ENCODE results near the gene BCL2L15. TPM values are rescaled to one million over a fixed set of nuclear protein-coding genes. Genes with fewer than 3 reads are reported as not detected.

Gene BCL2L15
- total and polyA plus RNA-seq, 8 donors = 0.91 to 2.7 (median 1.4) TPM

DNA sequence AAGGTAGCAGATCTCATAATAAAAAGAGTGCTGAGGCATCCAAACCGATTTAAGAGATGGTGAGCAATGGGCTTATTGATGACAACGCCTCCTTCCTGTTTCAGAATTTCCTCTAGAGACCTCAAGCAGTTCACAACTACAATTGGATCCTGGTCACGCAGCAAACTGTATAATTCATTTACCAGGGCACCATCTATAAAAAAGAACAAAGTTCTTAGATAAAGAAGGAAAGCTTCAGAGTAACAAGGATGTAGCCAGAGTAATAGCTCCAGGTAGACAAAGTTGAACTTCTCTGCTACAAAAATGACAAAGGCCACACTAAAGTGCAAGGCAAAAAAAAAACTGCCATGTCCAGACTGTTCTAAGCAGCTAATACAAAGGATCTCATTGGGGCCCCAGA, 13.8 kb upstream of the BCL2L15 start:
- H3K4me1 ChIP-seq = peaks cover 12 to 51% of the 10 kb centered on the region in 2 donors
- H3K27ac ChIP-seq = peak overlapping the region in 1 of 2 donors; percentile 63
- TF ChIP-seq, protein P1, sequence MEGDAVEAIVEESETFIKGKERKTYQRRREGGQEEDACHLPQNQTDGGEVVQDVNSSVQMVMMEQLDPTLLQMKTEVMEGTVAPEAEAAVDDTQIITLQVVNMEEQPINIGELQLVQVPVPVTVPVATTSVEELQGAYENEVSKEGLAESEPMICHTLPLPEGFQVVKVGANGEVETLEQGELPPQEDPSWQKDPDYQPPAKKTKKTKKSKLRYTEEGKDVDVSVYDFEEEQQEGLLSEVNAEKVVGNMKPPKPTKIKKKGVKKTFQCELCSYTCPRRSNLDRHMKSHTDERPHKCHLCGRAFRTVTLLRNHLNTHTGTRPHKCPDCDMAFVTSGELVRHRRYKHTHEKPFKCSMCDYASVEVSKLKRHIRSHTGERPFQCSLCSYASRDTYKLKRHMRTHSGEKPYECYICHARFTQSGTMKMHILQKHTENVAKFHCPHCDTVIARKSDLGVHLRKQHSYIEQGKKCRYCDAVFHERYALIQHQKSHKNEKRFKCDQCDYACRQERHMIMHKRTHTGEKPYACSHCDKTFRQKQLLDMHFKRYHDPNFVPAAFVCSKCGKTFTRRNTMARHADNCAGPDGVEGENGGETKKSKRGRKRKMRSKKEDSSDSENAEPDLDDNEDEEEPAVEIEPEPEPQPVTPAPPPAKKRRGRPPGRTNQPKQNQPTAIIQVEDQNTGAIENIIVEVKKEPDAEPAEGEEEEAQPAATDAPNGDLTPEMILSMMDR (IDR thresholded peaks at IDR 0.05) = no peak
- DNase-seq = no peak
- no peaks in the 10 kb centered on the region for H3K27me3 ChIP-seq
- ATAC-seq = no peak
- no peak overlapping the region for H3K4me3 ChIP-seq
- intact Hi-C loops (cut with DNase I) = loop anchor here in 1 of 2 donors (5.0 kb wide), 1 partner anchor 54 kb away; no protein-coding TSS in a partner anchor
- H3K36me3 ChIP-seq = peaks cover 0 to 45% of the 10 kb centered on the region in 2 donors
- no peaks in the 10 kb centered on the region for H3K9me3 ChIP-seq

DNA sequence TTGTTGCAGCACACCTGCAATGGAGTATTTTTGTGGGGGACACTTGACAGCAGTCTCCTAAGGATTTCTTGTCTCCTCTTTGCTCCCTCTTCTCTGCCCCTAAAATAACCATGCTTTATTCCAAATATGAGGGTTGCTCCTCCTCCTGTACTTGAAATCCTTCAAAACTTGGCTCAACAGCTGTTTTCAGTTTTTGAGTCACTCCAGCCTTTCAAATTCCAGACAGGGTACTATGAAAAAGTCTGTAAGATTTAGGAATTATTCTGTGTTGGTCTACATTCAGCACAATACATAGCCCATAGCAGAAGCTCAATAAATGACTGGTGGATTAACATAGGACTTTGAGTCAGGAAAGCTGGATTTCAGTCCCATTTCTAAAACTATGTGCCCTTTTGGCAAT, 11.7 kb upstream of the BCL2L15 start:
- peaks cover 0 to 59% of the 10 kb centered on the region in 2 donors for H3K36me3 ChIP-seq
- H3K4me1 ChIP-seq = peaks cover 6 to 42% of the 10 kb centered on the region in 2 donors
- intact Hi-C loops (cut with DNase I) = no loop called here
- no peaks in the 10 kb centered on the region for H3K27me3 ChIP-seq
- DNase-seq = peak in 2 of 4 donors; percentile 15 to 31
- no peak overlapping the region for H3K4me3 ChIP-seq
- H3K9me3 ChIP-seq = no peaks in the 10 kb centered on the region
- H3K27ac ChIP-seq = peak overlapping the region in 1 of 2 donors; percentile 30
- ATAC-seq = no peak
- TF ChIP-seq, protein P1 (IDR thresholded peaks at IDR 0.05) = no peak

DNA sequence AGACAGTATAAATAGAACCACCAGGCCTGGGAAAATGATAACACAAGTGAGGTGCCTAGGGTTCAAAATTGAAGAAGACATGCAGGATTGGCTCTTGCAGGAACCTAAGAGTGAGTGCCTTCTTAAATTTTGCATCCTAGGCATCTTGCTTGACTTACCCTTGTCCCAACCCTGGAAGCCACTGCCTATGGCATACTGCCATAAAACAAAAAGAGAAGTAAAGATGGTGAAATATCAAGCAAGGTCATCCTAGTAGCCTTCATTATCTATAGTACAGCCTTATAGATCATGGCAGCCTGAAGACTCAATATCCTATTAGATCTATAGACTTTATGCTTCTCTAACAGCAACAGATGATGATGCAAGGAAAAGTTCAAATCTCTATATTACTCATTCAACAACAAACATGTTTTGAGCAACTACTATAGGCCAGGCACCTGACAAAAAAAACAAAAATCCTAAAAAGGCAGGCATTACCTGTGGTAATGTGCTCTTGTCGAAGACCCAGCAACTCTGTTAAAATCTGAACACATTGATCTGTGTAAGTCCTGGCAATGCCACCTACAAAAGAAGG, 10.9 kb upstream of the BCL2L15 start:
- ATAC-seq (no peak), DNase-seq (no peak)
- no peaks in the 10 kb centered on the region for H3K27me3 ChIP-seq
- H3K4me1 ChIP-seq = peaks cover 0 to 35% of the 10 kb centered on the region in 2 donors
- H3K9me3 ChIP-seq = no peaks in the 10 kb centered on the region
- peaks cover 0 to 59% of the 10 kb centered on the region in 2 donors for H3K36me3 ChIP-seq
- intact Hi-C loops (cut with DNase I) = no loop called here
- no peak overlapping the region for H3K27ac ChIP-seq
- H3K4me3 ChIP-seq = no peak overlapping the region
- TF ChIP-seq, protein P1 (IDR thresholded peaks at IDR 0.05) = no peak

DNA sequence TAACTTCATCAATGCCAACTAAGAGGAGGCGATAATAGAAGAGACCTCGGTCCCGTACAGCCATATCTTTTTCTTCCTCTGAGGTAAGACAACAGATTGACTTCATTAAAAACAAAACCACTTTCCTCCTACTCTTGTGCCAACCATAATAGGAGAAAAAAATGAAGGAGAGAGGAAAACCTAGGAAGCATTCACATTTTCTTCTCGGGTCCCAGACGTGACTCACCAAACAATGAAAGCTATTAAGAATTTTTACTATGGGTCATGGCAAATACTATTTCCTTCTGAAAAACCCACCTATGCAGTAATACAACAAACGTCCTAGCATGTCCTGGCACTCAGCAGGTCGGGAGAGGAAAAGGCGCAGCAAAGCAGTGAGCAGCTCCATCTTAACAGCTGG, 8.6 kb upstream of the BCL2L15 start:
- peaks cover 0 to 59% of the 10 kb centered on the region in 2 donors for H3K36me3 ChIP-seq
- intact Hi-C loops (cut with DNase I) = no loop called here

DNA sequence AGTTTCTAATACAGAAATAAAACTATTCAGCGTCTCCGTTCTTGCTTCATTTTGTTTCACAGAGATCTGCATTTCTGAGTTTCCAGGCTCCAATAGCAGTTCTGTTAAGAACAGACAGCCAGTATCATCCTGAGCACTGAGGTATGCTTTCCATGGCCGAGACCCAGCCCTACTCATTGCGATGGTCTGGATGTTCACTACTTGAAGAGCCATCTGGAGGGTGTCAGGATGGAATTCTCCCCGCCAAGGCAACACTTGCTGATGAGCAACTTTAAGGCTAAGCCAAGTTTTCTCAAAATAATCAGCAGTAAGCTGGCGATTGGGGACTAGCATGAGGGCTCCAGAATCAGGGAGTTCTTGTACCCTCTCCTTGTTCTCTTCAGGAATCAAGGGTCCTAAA, 7.7 kb upstream of the BCL2L15 start:
- TF ChIP-seq, protein P1 (IDR thresholded peaks at IDR 0.05) = no peak
- ATAC-seq = no peak
- Histone ChIP-seq H3K4me3 (no peak overlapping the region), H3K27me3 (no peaks in the 10 kb centered on the region), H3K9me3 (no peaks in the 10 kb centered on the region), H3K36me3 (peaks cover 0 to 51% of the 10 kb centered on the region in 2 donors), H3K4me1 (peaks cover 0 to 9% of the 10 kb centered on the region in 2 donors), H3K27ac (no peak overlapping the region)
- no peak for DNase-seq
- intact Hi-C loops (cut with DNase I) = no loop called here

More for the DNA sequence above, 8.6 kb upstream of the BCL2L15 start:
- H3K9me3 ChIP-seq = no peaks in the 10 kb centered on the region
- no peak overlapping the region for H3K4me3 ChIP-seq
- H3K27ac ChIP-seq = no peak overlapping the region
- H3K4me1 ChIP-seq = peaks cover 0 to 11% of the 10 kb centered on the region in 2 donors
- no peak for ATAC-seq
- H3K27me3 ChIP-seq = no peaks in the 10 kb centered on the region
- TF ChIP-seq, protein P1 (IDR thresholded peaks at IDR 0.05) = no peak
- DNase-seq = no peak
